HFFc6 (cell line): Measurements from ENCODE around the gene VAC14. TPM values are rescaled to one million over a fixed set of nuclear protein-coding genes. Genes with fewer than 3 reads are reported as not detected.

Experiments used
- DNase-seq: peaks from one replicate; pipeline ENCODE4 v3.0.0-alpha.2; 2018
- H3K27ac Mint-ChIP-seq: 2 replicates; pipeline ENCODE4 v1.8.0; 2020; ENCODE audit warnings: mild to moderate bottlenecking, mixed read lengths
- H3K27me3 Mint-ChIP-seq: 2 replicates; pipeline ENCODE4 v1.8.0; 2021; ENCODE audit warnings: mild to moderate bottlenecking, moderate library complexity, mixed read lengths; ENCODE audit not compliant: insufficient read depth
- H3K36me3 Mint-ChIP-seq: 2 replicates; pipeline ENCODE4 v1.8.0; 2021; ENCODE audit warnings: low read depth, mixed read lengths
- H3K4me1 Mint-ChIP-seq: 2 replicates; pipeline ENCODE4 v1.8.0; 2020; ENCODE audit warnings: low read depth, mixed read lengths
- H3K4me3 Mint-ChIP-seq: 2 replicates; pipeline ENCODE4 v1.8.0; 2020; ENCODE audit warnings: mild to moderate bottlenecking, moderate library complexity, mixed read lengths
- H3K9me3 Mint-ChIP-seq: 2 replicates; pipeline ENCODE4 v1.8.0; 2020; ENCODE audit warnings: mild to moderate bottlenecking, mixed read lengths
- CTCF ChIP-seq: fragments of 200-600 bp; sonication (generic); IDR thresholded peaks from 2 replicates; pipeline ENCODE4 v1.5.0; 2021; ENCODE audit warnings: antibody characterized with exemption, mild to moderate bottlenecking
- total RNA-seq, 6 experiments: library from RNA; stranded (reverse); fragmentation: NEBNext Ultra II Directional; extraction: Animal tissue kit (Norgen Biotek cat#: 25700); gene quantifications; 2 replicates in 1 of 6; 3 replicates in 5 of 6; pipeline ENCODE4 v1.2.3, GENCODE V29; 2021

The VAC14 gene
- total RNA-seq, 6 experiments from 2014 or later, result 34.5 to 45.5 (median 37.6) TPM

GRCh38 chr16:70790815-70791214 lies 10.1 kb downstream of the VAC14 start:
- Mint-ChIP-seq H3K27me3 (peaks cover 3% of the 10 kb centered on the region), H3K27ac (no peak overlapping the region), H3K9me3 (no peaks in the 10 kb centered on the region), H3K36me3 (no peaks in the 10 kb centered on the region), H3K4me3 (no peak overlapping the region), H3K4me1 (peaks cover 6% of the 10 kb centered on the region; the same call in 1 of the 2 replicates)
- no peak for DNase-seq
- no peak for TF ChIP-seq CTCF

GRCh38 chr16:70789595-70790447 lies 11.1 kb downstream of the VAC14 start:
- no peak overlapping the region for H3K4me3 Mint-ChIP-seq
- H3K4me1 Mint-ChIP-seq, result peaks cover 6% of the 10 kb centered on the region; the same call in 1 of the 2 replicates
- H3K9me3 Mint-ChIP-seq, result no peaks in the 10 kb centered on the region
- no peak for TF ChIP-seq CTCF
- no peaks in the 10 kb centered on the region for H3K36me3 Mint-ChIP-seq
- peak overlapping the region; percentile 8 for H3K27ac Mint-ChIP-seq
- H3K27me3 Mint-ChIP-seq, result peaks cover 3% of the 10 kb centered on the region
- no peak for DNase-seq

- DNase-seq, result peak; percentile 29
- Mint-ChIP-seq H3K9me3 (no peaks in the 10 kb centered on the region), H3K4me1 (peaks cover 6% of the 10 kb centered on the region; the same call in 1 of the 2 replicates), H3K36me3 (peaks cover 8% of the 10 kb centered on the region; the same call in 1 of the 2 replicates), H3K27ac (peak overlapping the region; percentile 8; the same call in 1 of the 2 replicates), H3K27me3 (peaks cover 3% of the 10 kb centered on the region), H3K4me3 (no peak overlapping the region; the same call in 1 of the 2 replicates)
- no peak for TF ChIP-seq CTCF
Measured at GRCh38 chr16:70788668-70789594, 12.0 kb downstream of the VAC14 start.

- peaks cover 34% of the 10 kb centered on the region for H3K36me3 Mint-ChIP-seq
- H3K4me3 Mint-ChIP-seq, result no peak overlapping the region
- H3K4me1 Mint-ChIP-seq, result peaks cover 6% of the 10 kb centered on the region; the same call in 1 of the 2 replicates
- DNase-seq, result no peak
- TF ChIP-seq CTCF, result no peak
- H3K27ac Mint-ChIP-seq, result no peak overlapping the region
- peaks cover 3% of the 10 kb centered on the region; the same call in 1 of the 2 replicates for H3K27me3 Mint-ChIP-seq
- no peaks in the 10 kb centered on the region for H3K9me3 Mint-ChIP-seq
Measured at GRCh38 chr16:70786020-70786755, 14.8 kb downstream of the VAC14 start.
